AG04449 (cell line): ENCODE measurements around the gene TOMM40L.

Source experiments
- CTCF ChIA-PET: fragments of 350-600 bp; formaldehyde crosslinking; extraction: SDS; loops from one replicate; lab custom pipeline; 2021; ENCODE audit warnings: antibody characterized with exemption; lab: Yijun Ruan, JAX
- POLR2A ChIA-PET: fragments of 400-600, 350-600 bp; formaldehyde crosslinking; extraction: SDS; loops from one replicate; lab custom pipeline; 2020; ENCODE audit warnings: antibody characterized with exemption, inconsistent platforms; lab: Yijun Ruan, JAX
- DNase-seq: peaks from one replicate; pipeline ENCODE4 v3.0.0-alpha.2; 2010; ENCODE audit warnings: low read depth, low spot score
- H3K4me3 ChIP-seq: 2 replicates; pipeline ENCODE4 v1.5.1; 2011; ENCODE audit warnings: low read depth, mild to moderate bottlenecking, control low read depth, low read length
- CTCF ChIP-seq: IDR thresholded peaks from one replicate; pipeline ENCODE4 v1.5.1; 2011; ENCODE audit warnings: mild to moderate bottlenecking, moderate library complexity, low read length, control low read depth, inconsistent platforms; ENCODE audit not compliant: insufficient read depth; ENCODE audit errors: missing control alignments

TOMM40L gene

GRCh38 chr1:161189036-161189435, 36.8 kb upstream of the TOMM40L start:
- no peak overlapping the region for H3K4me3 ChIP-seq
- no peak for DNase-seq
- ChIA-PET POLR2A (no interaction called here), CTCF (interaction anchor here (0.8 to 26.1 kb wide), 4 partner anchors 8 to 195 kb away, joined by 3 to 758 read pairs (median 51); partner anchors contain the start of genes APOA2, FCER1G and TOMM40L)
- no peak for TF ChIP-seq CTCF

GRCh38 chr1:161190962-161191521, 34.8 kb upstream of the TOMM40L start:
- DNase-seq, result no peak
- ChIA-PET POLR2A (no interaction called here), CTCF (interaction anchor here (0.8 to 26.1 kb wide), 15 partner anchors 10 to 193 kb away, joined by 4 to 758 read pairs (median 14); partner anchors contain the start of genes APOA2, B4GALT3, CFAP126 and FCER1G)
- no peak overlapping the region for H3K4me3 ChIP-seq
- no peak for TF ChIP-seq CTCF

GRCh38 chr1:161191971-161192370, 33.9 kb upstream of the TOMM40L start:
- H3K4me3 ChIP-seq, result no peak overlapping the region
- POLR2A ChIA-PET, result no interaction called here
- TF ChIP-seq CTCF, result no peak
- DNase-seq, result no peak
- CTCF ChIA-PET, result interaction anchor here (0.6 to 26.1 kb wide), 25 partner anchors 9 to 222 kb away, joined by 3 to 758 read pairs (median 7); partner anchors contain the start of genes APOA2, B4GALT3, CFAP126 and FCER1G

- ChIA-PET POLR2A (no interaction called here), CTCF (interaction anchor here (0.6 to 26.1 kb wide), 29 partner anchors 7 to 221 kb away, joined by 3 to 758 read pairs (median 5); partner anchors contain the start of genes APOA2, B4GALT3, CFAP126 and FCER1G)
- peak; percentile 90 for TF ChIP-seq CTCF
These were observed 33.1 kb upstream of the TOMM40L start for GRCh38 chr1:161192476-161193465.

GRCh38 chr1:161193561-161194235, 32.2 kb upstream of the TOMM40L start:
- ChIA-PET CTCF (interaction anchor here (0.9 to 26.1 kb wide), 14 partner anchors 8 to 191 kb away, joined by 3 to 758 read pairs (median 14); partner anchors contain the start of genes APOA2, B4GALT3, CFAP126 and FCER1G), POLR2A (interaction anchor here (0.6 kb wide), 1 partner anchor 10 kb away, joined by 3 read pairs; no protein-coding TSS in a partner anchor)
- TF ChIP-seq CTCF, result no peak
- no peak overlapping the region for H3K4me3 ChIP-seq
- no peak for DNase-seq

More at GRCh38 chr1:161192476-161193465, 33.1 kb upstream of the TOMM40L start:
- no peak for DNase-seq
- H3K4me3 ChIP-seq, result no peak overlapping the region
